DMS 273 (cell line): Measurements from ENCODE around the gene SFMBT2.
A peak's percentile ranks its signal among the peaks of the same experiment; 100 is the strongest.

ENCODE experiments used
- DNase-seq: peaks from one replicate; lab custom pipeline; 2025; ENCODE audit not compliant: unreplicated experiment; lab: John Stamatoyannopoulos, UW

The SFMBT2 gene

GRCh38 chr10:7302392-7302906 is 108.4 kb downstream of the SFMBT2 start:
- DNase-seq, result no peak

GRCh38 chr10:7301006-7301778 is 109.6 kb downstream of the SFMBT2 start:
- no peak for DNase-seq

- no peak for DNase-seq
Observed at GRCh38 chr10:7300384-7300971, 110.4 kb downstream of the SFMBT2 start.

GRCh38 chr10:7299601-7300325 is 111.1 kb downstream of the SFMBT2 start:
- peak; percentile 15 for DNase-seq

GRCh38 chr10:7298495-7298894 is 112.3 kb downstream of the SFMBT2 start:
- no peak for DNase-seq

- DNase-seq, result no peak
Observed at GRCh38 chr10:7297094-7297493, 113.7 kb downstream of the SFMBT2 start.

GRCh38 chr10:7296648-7297047 is 114.2 kb downstream of the SFMBT2 start:
- no peak for DNase-seq

- no peak for DNase-seq
Observed at GRCh38 chr10:7296076-7296475, 114.8 kb downstream of the SFMBT2 start.

- no peak for DNase-seq
Observed at GRCh38 chr10:7293378-7293920, 117.4 kb downstream of the SFMBT2 start.

GRCh38 chr10:7291487-7292270 is 119.2 kb downstream of the SFMBT2 start:
- DNase-seq, result no peak

GRCh38 chr10:7288060-7288690 is 122.7 kb downstream of the SFMBT2 start:
- no peak for DNase-seq

- DNase-seq, result no peak
Observed at GRCh38 chr10:7287377-7287776, 123.5 kb downstream of the SFMBT2 start.

GRCh38 chr10:7285522-7286322 is 125.1 kb downstream of the SFMBT2 start:
- no peak for DNase-seq

GRCh38 chr10:7283246-7283645 is 127.6 kb downstream of the SFMBT2 start:
- DNase-seq, result no peak

- no peak for DNase-seq
Observed at GRCh38 chr10:7282457-7282856, 128.4 kb downstream of the SFMBT2 start.

- no peak for DNase-seq
Observed at GRCh38 chr10:7281429-7281828, 129.4 kb downstream of the SFMBT2 start.

GRCh38 chr10:7279303-7279702 is 131.5 kb downstream of the SFMBT2 start:
- no peak for DNase-seq

GRCh38 chr10:7277867-7278266 is 133.0 kb downstream of the SFMBT2 start:
- DNase-seq, result no peak

GRCh38 chr10:7277432-7277831 is 133.4 kb downstream of the SFMBT2 start:
- no peak for DNase-seq
